Right lobe of liver (tissue), 4 donors: ENCODE results near the gene TBCEL.

Source experiments
- CTCF ChIP-seq, 4 donors: fragments of 200-600 bp in 3 of 4; fragments of 450-650 bp in 1 of 4; IDR thresholded peaks; one replicate each; pipeline versions ENCODE4 v1.5.1 to v1.8.0; 2016 to 2022; ENCODE audit warnings: antibody characterized with exemption in 4 of 4, mild to moderate bottlenecking in 2 of 4
- POLR2A ChIP-seq: fragments of 450-650 bp; IDR thresholded peaks from one replicate; pipeline ENCODE4 v1.6.1; 2017; ENCODE audit warnings: antibody characterized with exemption, mild to moderate bottlenecking
- donor health status: DM: no; HTN: no; CAD: no.
- donor health status: DM: no; HTN: no; CAD: no.
- donor health status: DM: no; HTN: yes; CAD: no.

DNA sequence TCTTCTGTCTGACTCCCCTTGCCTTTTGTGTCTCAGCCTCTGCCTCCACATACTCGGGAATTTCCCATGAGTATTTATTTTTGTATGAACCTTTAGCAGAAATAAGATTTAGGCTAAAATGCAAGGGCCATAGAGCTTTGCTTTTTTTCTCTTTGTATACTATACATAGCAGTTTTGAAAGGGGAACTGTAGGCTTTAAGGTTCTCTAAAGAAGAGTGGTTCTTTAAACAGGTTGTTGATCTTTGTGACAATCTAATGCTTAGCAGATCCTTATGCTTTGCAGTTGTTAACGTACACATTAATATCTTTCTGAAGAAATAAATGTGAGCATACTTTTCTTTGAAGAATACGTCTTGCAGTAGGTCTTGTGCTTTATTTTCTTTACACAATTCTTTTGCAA is 35.0 kb downstream of the TBCEL start:
- no peak for TF ChIP-seq CTCF (IDR thresholded peaks at IDR 0.05)
- no peak for TF ChIP-seq POLR2A
